HK-2 (cell line): ENCODE results near the gene SNRPB.
A peak's percentile ranks its signal among the peaks of the same experiment; 100 is the strongest.

Experiments used
- DNase-seq: peaks from one replicate; pipeline ENCODE4 v3.0.0-alpha.2; 2018; ENCODE audit not compliant: unreplicated experiment

The SNRPB gene

GRCh38 chr20:2475850-2476741 lies 5.5 kb upstream of the SNRPB start:
- DNase-seq = no peak

- no peak for DNase-seq
Observed at GRCh38 chr20:2473516-2473915, 2.9 kb upstream of the SNRPB start.

DNA sequence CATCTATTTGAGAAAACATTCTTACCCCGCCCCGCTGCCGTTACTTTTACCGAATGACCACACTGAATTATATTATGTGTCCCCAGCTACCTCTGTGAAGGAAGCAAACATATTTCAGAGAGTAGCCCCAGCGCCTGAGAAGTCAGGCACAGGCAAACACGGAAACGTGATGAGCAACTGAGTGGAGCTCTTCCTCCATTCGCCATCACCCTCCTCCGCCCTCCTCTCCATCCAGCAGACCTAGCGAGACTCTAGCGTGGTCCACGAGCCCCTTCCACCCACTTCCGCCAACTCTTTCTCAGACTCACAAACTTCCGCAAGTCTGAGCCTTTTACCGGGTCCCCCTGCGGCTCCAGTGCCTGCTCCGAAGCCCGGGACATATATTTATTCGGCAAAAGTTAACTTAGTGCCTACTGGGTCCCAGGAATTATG lies 582 bp downstream of the SNRPB start:
- DNase-seq = peak; percentile 71

- DNase-seq = no peak
Observed at GRCh38 chr20:2468581-2469407, 1.8 kb downstream of the SNRPB start.

- DNase-seq = no peak
Observed at GRCh38 chr20:2467412-2467811, 3.2 kb downstream of the SNRPB start.

DNA sequence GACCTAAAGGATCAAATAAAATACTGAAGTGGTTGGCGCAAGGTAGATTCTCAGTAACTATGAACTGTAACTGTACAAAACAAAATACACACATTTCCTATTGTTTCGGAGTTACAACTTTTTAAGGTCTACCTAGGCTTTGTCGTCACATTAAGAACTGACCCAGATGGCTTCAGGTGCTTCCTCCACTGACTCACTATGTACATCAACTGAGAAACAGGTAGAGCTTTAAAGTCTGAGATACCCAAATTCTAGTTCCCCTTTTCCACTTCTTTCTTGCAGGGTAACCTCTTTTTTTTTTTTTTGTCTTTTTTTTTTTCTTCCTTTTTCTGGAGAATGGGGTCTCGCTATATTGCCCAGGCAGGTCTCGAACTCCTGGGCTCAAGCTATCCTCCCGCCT lies 5.5 kb downstream of the SNRPB start:
- no peak for DNase-seq

- DNase-seq = no peak
Observed at GRCh38 chr20:2463616-2464365, 6.8 kb downstream of the SNRPB start.

- no peak for DNase-seq
Observed at GRCh38 chr20:2462484-2462883, 8.1 kb downstream of the SNRPB start.

- DNase-seq = no peak
Observed at GRCh38 chr20:2460752-2461424, 9.7 kb downstream of the SNRPB start.

- DNase-seq = no peak
Observed at GRCh38 chr20:2459981-2460751, 10.4 kb downstream of the SNRPB start.

GRCh38 chr20:2458919-2459499 lies 11.6 kb downstream of the SNRPB start:
- no peak for DNase-seq

DNA sequence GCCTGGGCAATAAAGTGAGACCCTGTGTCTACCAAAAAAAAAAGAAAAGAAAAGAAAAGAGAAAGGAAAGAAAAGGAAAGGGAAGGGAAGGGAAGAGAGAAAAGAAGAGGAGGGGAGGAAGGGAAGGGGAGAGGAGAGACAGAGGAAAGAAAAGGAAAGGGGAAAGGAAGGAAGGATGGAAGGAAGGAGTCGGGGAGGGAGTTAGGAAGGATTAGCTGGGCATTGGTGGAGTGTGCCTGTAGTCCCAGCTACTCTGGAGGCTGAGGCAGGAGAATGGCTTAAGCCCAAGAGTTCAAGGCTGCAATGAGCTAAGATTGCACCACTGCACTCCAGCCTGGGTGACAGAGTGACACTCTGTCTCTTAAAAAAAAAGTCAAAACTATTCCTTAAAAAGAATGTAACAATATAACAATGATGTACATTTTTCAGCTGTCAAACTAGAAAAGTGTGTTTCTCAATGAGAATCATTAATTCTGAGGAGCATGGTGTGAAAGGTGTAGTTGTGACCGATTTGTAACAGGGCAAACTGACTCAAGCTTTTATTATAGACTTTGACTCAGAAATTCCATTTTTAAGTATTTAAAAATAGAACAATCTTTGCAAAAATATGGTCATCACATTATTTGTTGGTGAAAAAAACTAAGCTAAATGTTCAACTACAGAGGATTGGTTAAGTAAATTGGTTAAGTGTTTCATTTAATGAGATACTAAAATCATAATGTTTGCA lies 14.7 kb downstream of the SNRPB start:
- no peak for DNase-seq

DNA sequence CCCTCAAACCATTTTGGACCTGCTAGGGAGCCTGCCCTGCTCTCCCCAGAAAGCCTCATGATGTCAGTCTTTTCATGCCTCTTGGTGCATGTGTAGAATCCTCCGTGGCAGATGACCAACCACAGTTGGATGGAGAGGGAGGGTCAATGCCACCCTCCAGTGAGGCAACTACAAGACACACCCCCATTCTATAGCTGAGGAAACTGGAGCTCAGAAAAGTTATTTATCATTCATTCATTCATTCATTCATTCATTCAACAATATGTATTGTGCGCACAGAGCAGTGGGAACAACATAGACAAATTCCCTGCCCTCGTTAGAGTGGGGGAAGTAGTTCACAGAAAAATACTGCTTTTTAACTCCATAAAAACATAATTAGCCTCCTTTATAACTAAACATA lies 16.8 kb downstream of the SNRPB start:
- DNase-seq = no peak

GRCh38 chr20:2451939-2452732 lies 18.5 kb downstream of the SNRPB start:
- DNase-seq = peak; percentile 70

DNA sequence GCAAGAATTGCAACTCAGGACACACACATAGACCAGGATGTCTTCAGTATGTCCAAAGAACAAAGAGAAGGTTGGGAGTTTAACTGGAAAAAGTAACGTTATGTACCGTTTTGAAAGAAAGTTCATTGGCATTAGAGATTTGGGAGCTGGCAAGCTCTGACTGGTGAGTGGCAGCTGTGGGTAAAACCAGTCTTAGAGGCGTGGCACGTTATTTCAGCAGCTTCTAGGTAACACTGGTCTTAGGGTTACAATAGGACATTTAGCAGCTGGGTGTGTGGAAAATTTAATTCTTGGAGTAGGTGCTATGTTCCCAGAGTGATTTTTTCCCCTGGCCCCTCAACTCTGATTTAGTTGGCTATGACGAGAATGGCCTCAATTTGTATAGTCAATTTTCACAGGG lies 19.2 kb downstream of the SNRPB start:
- DNase-seq = no peak

DNA sequence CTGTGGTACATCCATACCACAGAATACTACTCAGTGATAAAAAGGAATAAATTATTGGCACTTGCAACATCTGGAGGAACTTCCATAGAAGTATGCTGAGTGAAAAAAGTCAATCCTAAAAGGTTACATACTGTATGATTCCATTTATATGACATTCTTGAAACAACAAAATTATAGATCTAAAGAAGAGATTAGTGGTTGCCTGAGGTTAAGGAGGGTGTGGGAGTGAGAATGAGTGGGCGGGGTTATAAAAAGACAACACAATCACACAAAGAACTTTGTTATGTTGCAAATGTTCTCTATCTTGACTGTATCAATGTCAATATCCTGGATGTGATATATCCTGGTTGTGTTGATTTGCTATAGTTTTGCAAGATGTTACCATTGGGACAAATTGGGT lies 21.2 kb downstream of the SNRPB start:
- DNase-seq = no peak

DNA sequence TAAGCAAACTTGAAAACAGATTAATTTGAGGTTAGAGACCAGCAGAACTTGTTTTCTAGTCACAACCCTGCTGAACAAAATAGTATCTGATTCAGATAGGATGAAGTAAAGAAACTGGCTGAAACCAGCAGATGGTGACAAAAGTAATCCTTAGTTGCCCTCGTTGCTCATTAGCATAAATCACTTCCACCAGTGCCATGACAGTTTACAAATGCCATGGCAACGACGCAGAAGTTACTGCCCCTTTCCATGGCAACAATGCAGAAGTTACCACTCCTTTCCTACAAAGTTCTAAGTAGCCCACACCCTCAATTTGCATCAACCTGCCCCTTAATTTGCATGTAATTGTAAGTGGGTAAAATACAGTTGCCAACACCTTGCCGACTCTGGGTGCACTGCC lies 23.7 kb downstream of the SNRPB start:
- DNase-seq = no peak

DNA sequence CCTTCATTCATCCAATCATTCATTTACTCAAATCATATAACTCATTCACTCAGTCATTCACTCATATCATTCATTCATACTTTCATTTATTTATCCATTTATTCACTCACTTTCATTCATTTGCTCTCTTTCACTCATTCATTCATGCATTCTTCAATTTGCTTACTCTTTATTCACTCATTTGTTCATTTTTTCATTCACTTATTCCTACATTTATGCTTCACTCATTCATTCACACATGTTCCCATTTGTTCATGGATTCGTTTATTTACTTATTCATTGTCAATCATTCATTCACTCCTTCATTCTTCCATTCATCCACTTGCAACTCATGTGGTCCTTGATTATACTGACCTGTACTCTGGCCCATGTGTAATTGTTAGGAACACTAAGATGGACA lies 39.4 kb downstream of the SNRPB start:
- DNase-seq = no peak

DNA sequence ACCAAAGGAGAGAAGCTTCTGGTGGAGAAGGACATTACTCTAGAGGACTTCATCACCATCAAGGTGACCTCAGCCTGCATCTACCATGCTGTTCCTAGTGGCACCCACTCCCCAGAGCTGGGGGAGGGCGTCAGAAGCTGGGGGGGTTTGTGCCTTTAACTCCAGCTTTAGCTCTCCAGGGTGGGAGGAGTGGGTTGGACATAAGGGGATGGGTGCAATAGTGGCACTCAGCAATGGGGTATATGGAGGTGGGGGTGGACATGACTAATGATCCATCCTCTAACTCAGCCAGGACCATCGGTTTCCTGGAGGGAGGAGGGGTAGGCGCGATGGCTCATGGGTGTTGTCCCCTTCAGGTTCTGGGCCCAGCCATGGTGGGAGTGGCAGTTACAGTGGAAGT lies 40.1 kb downstream of the SNRPB start:
- no peak for DNase-seq
